Sigmoid colon (tissue), 4 donors: ENCODE measurements around the gene GOT1.

Source experiments
- CTCF ChIP-seq, 4 experiments: fragments of 450-650 bp in 3 of 4; fragments of 200-600 bp in 1 of 4; IDR thresholded peaks; one replicate each; pipeline ENCODE4 v1.5.1; 2016 to 2019; ENCODE audit warnings: antibody characterized with exemption in 4 of 4, mild to moderate bottlenecking in 3 of 4, moderate library complexity in 2 of 4
- EP300 ChIP-seq, 4 donors: sonication (generic); formaldehyde crosslinking; IDR thresholded peaks; one replicate each; pipeline ENCODE4 v1.6.1; 2017; ENCODE audit warnings: antibody characterized with exemption in 4 of 4

- TF ChIP-seq CTCF (IDR thresholded peaks at IDR 0.05) (no peak), EP300 (IDR thresholded peaks at IDR 0.05) (no peak)
These were observed 8.5 kb upstream of the GOT1 start for GRCh38 chr10:99438890-99439289.
